ENCODE data around the gene SYCE1. TPM values are rescaled to one million over a fixed set of nuclear protein-coding genes. Genes with fewer than 3 reads are reported as not detected.
A peak's percentile ranks its signal among the peaks of the same experiment; 100 is the strongest.
"Not testable (repeated sequence)": the region's sequence is repeated elsewhere in the genome, so short reads cannot be mapped to it uniquely, and the experiment has no call there.

Gene SYCE1, protein sequence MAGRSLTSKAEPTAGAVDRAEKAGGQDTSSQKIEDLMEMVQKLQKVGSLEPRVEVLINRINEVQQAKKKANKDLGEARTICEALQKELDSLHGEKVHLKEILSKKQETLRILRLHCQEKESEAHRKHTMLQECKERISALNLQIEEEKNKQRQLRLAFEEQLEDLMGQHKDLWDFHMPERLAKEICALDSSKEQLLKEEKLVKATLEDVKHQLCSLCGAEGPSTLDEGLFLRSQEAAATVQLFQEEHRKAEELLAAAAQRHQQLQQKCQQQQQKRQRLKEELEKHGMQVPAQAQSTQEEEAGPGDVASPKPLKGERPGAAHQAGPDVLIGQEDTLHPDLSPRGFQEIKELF
- total RNA-seq (1 to 10 TPM in 1 of 4 donors, under 1 TPM in 2, not detected in 1; 0.09 to 1.6 (median 0.37) TPM), polyA plus RNA-seq (0.34 TPM)
- long read RNA-seq, donor 1, partial matches to known transcripts, result 0 of 1 reads
- long read RNA-seq, donor 1, other reads (novel, unspliced or antisense), result 1 of 1 reads
- long read RNA-seq, donor 2, result 0 reads
- long read RNA-seq, donor 3, partial matches to known transcripts, result 0 of 2 reads
- long read RNA-seq, donor 3, other reads (novel, unspliced or antisense), result 0 of 2 reads
- long read RNA-seq, donor 4, result 0 reads

DNA sequence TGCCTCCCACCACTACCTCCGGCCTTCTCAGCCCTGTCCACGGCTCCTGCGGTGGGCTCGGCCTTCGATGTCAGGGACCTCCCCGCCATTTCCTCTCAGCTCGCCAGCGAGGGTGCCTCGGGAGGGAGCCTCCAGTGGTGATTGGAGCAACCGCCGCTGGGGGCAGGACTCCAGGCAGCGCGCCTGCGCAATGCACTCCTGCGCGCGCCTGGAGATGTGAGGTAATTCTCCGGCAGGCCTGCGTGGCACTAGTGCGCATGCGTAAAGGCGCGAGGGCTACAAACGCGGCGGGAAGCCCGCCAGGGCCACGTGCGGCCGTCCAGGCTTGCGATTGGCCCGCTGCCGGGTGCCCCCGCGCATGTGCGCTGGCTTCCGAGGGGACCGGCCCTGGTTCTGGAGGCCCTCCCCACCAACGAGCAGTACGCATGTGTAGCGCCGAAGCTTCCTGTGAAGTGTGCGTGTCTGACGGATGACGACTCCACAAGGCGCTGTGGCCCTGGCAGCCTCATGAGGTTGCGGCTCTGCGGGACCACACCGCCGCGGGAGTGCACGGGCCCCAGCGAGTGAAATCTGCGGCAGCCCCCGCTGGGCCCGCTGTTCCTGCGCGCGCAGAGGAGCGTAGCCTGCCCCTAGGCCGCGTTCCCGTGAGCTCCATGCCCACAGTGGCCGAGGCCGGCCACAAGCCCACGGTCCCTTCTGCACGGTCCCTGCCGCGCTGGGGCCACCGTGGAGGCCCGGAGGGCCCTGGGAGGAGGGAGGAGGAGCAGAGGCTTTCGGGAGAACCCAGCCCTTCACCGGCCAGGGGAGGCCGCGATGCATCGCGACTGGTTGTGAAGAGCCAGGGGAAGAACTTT lies at the start of gene SYCE1:
SYCE1 (minus strand) TSS at position 143 of the 854 bp plus-strand sequence; CDS start at position 89, 54 bp downstream.
- ATAC-seq, result peak in 1 of 2 donors; percentile 42
- Histone ChIP-seq H3K27me3 (ENCODE audit: control insufficient read depth, insufficient read depth) (no peaks in the 10 kb centered on the region), H3K4me3 (ENCODE audit: low read length) (no peak within 1 kb of the TSS), H3K27ac (ENCODE audit: low read length) (no peak within 1 kb of the TSS), H3K4me1 (ENCODE audit: control insufficient read depth, insufficient read depth, low read length) (no peaks in the 10 kb centered on the region), H3K9me3 (ENCODE audit: control insufficient read depth, low read length) (no peaks in the 10 kb centered on the region)
- intact Hi-C loops (cut with DNase I), result no loop called here
- WGBS, result 58% methylated on average over 77 of the region's 77 CpGs
- peak in 2 of 3 donors; percentile 32 to 64 for DNase-seq

GRCh38 chr10:133614830-133615580 lies 49.6 kb upstream of the SYCE1 start:
- H3K27ac ChIP-seq (ENCODE audit: low read length), result no peak overlapping the region
- no peaks in the 10 kb centered on the region for H3K9me3 ChIP-seq (ENCODE audit: control insufficient read depth, low read length)
- no peak for DNase-seq
- no peaks in the 10 kb centered on the region for H3K4me1 ChIP-seq (ENCODE audit: control insufficient read depth, insufficient read depth, low read length)
- intact Hi-C loops (cut with DNase I), result no loop called here
- peak in 1 of 2 donors; percentile 13 for ATAC-seq
- 65% methylated on average over 10 of the region's 10 CpGs for WGBS
- no peak overlapping the region for H3K4me3 ChIP-seq (ENCODE audit: low read length)
- no peaks in the 10 kb centered on the region for H3K27me3 ChIP-seq (ENCODE audit: control insufficient read depth, insufficient read depth)

- ATAC-seq (no peak), DNase-seq (no peak)
- H3K27me3 ChIP-seq (ENCODE audit: control insufficient read depth, insufficient read depth), result no peaks in the 10 kb centered on the region
- intact Hi-C loops (cut with DNase I), result no loop called here
- H3K9me3 ChIP-seq (ENCODE audit: control insufficient read depth, low read length), result no peaks in the 10 kb centered on the region
- 63% methylated on average over 6 of the region's 6 CpGs for WGBS
- no peaks in the 10 kb centered on the region for H3K4me1 ChIP-seq (ENCODE audit: control insufficient read depth, insufficient read depth, low read length)
- H3K27ac ChIP-seq (ENCODE audit: low read length), result no peak overlapping the region
- H3K4me3 ChIP-seq (ENCODE audit: low read length), result no peak overlapping the region
Observed at GRCh38 chr10:133613699-133614098, 48.3 kb upstream of the SYCE1 start.

GRCh38 chr10:133611079-133611478 lies 45.7 kb upstream of the SYCE1 start:
- DNase-seq (no peak), ATAC-seq (no peak)
- WGBS, result 48% methylated on average over 4 of the region's 4 CpGs
- no peaks in the 10 kb centered on the region for H3K4me1 ChIP-seq (ENCODE audit: control insufficient read depth, insufficient read depth, low read length)
- no peak overlapping the region for H3K27ac ChIP-seq (ENCODE audit: low read length)
- H3K9me3 ChIP-seq (ENCODE audit: control insufficient read depth, low read length), result no peaks in the 10 kb centered on the region
- H3K4me3 ChIP-seq (ENCODE audit: low read length), result no peak overlapping the region
- no peaks in the 10 kb centered on the region for H3K27me3 ChIP-seq (ENCODE audit: control insufficient read depth, insufficient read depth)
- intact Hi-C loops (cut with DNase I), result no loop called here

- intact Hi-C loops (cut with DNase I), result loop anchor here in 1 of 4 donors (5.0 kb wide), 1 partner anchor 282 kb away; no protein-coding TSS in a partner anchor
- 13% methylated on average over 3 of the region's 3 CpGs for WGBS
Observed at GRCh38 chr10:133608855-133609254, 43.5 kb upstream of the SYCE1 start.

DNA sequence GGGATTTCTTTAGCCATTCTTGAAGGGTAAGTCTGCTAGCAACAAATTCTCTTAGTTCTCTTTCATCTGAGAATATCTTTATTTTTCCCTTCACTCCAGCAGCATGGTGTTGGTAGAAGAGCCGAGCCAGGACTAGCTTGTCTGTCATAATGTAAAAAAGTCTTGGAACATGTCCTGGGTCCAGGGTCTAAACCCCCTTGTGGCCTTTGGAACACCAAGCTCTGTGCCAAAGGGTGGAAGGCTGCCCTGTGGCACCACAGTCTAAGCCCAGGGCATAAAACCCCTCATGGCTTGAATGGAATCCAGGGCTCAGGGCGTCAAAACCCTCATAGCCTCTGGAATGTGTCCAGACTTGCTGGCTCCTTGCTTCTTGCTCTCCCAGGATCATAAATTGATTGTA lies 38.1 kb upstream of the SYCE1 start:
- H3K27me3 ChIP-seq (ENCODE audit: control insufficient read depth, insufficient read depth); DNase-seq: not testable (repeated sequence)
- 66% methylated on average over 2 of the region's 2 CpGs for WGBS

More at GRCh38 chr10:133608855-133609254, 43.5 kb upstream of the SYCE1 start:
- Histone ChIP-seq H3K27me3 (ENCODE audit: control insufficient read depth, insufficient read depth) (peaks cover 3% of the 10 kb centered on the region), H3K27ac (ENCODE audit: low read length) (no peak overlapping the region), H3K9me3 (ENCODE audit: control insufficient read depth, low read length) (no peaks in the 10 kb centered on the region), H3K4me1 (ENCODE audit: control insufficient read depth, insufficient read depth, low read length) (no peaks in the 10 kb centered on the region), H3K4me3 (ENCODE audit: low read length) (no peak overlapping the region)
- DNase-seq, result no peak
- ATAC-seq, result no peak

GRCh38 chr10:133600657-133601056 lies 35.3 kb upstream of the SYCE1 start:
- no peak for ATAC-seq

More for the DNA sequence above, 38.1 kb upstream of the SYCE1 start:
- H3K4me3 ChIP-seq (ENCODE audit: low read length); intact Hi-C loops (cut with DNase I); H3K9me3 ChIP-seq (ENCODE audit: control insufficient read depth, low read length); ATAC-seq; H3K27ac ChIP-seq (ENCODE audit: low read length); H3K4me1 ChIP-seq (ENCODE audit: control insufficient read depth, insufficient read depth, low read length): not testable (repeated sequence)

DNA sequence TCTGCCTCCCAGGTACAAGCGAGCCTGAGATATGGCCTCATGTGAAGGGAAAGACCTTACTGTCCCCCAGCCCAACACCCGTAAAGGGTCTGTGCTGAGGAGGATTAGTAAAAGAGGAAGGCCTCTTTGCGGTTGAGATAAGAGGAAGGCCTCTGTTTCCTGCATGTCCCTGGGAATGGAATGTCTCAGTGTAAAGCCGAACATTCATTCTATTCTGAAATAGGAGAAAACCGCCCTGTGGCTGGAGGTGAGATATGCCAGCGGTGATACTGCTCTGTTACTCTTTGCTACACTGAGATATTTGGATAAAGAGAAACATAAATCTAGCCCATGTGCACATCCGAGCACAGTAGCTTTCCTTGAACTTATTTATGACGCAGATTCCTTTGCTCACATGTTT lies 34.5 kb upstream of the SYCE1 start:
- H3K4me3 ChIP-seq (ENCODE audit: low read length); intact Hi-C loops (cut with DNase I); ATAC-seq; DNase-seq; H3K4me1 ChIP-seq (ENCODE audit: control insufficient read depth, insufficient read depth, low read length); H3K27ac ChIP-seq (ENCODE audit: low read length); H3K27me3 ChIP-seq (ENCODE audit: control insufficient read depth, insufficient read depth); H3K9me3 ChIP-seq (ENCODE audit: control insufficient read depth, low read length): not testable (repeated sequence)
- WGBS, result 61% methylated on average over 8 of the region's 8 CpGs

More at GRCh38 chr10:133600657-133601056, 35.3 kb upstream of the SYCE1 start:
- H3K9me3 ChIP-seq (ENCODE audit: control insufficient read depth, low read length), result no peaks in the 10 kb centered on the region
- intact Hi-C loops (cut with DNase I), result no loop called here
- H3K27me3 ChIP-seq (ENCODE audit: control insufficient read depth, insufficient read depth), result peaks cover 6% of the 10 kb centered on the region
- H3K4me3 ChIP-seq (ENCODE audit: low read length), result no peak overlapping the region
- DNase-seq, result no peak
- H3K27ac ChIP-seq (ENCODE audit: low read length), result no peak overlapping the region
- 52% methylated on average over 3 of the region's 3 CpGs for WGBS
- H3K4me1 ChIP-seq (ENCODE audit: control insufficient read depth, insufficient read depth, low read length), result no peaks in the 10 kb centered on the region

- Histone ChIP-seq H3K27me3 (ENCODE audit: control insufficient read depth, insufficient read depth) (no peaks in the 10 kb centered on the region), H3K9me3 (ENCODE audit: control insufficient read depth, low read length) (no peaks in the 10 kb centered on the region), H3K4me3 (ENCODE audit: low read length) (no peak overlapping the region), H3K4me1 (ENCODE audit: control insufficient read depth, insufficient read depth, low read length) (no peaks in the 10 kb centered on the region), H3K27ac (ENCODE audit: low read length) (no peak overlapping the region)
- DNase-seq, result no peak
- 69% methylated on average over 6 of the region's 6 CpGs for WGBS
- ATAC-seq, result no peak
- intact Hi-C loops (cut with DNase I), result no loop called here
Observed at GRCh38 chr10:133592716-133593115, 27.3 kb upstream of the SYCE1 start.

DNA sequence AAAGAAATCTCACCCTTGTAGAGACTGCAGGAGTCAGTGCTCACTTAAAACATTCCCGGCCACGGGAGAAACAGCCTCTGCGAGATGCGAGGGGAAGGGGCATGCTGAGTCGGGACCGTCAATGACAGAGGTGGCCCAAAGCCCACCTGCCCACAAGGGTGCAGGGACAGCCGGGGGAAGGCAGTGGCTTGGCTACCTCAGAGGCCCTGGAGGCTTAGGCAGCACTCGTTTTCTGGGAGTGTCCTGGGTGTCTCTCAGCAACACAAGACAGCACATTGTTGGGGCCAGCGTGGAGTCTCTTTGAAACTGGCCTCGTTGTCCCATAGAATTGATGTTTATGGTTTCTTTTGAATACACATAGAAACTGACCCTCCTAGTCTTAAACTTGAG lies 25.6 kb upstream of the SYCE1 start:
- ATAC-seq (no peak), DNase-seq (no peak)
- H3K27ac ChIP-seq (ENCODE audit: low read length), result no peak overlapping the region
- H3K4me3 ChIP-seq (ENCODE audit: low read length), result no peak overlapping the region
- WGBS, result 76% methylated on average over 10 of the region's 10 CpGs
- no peaks in the 10 kb centered on the region for H3K27me3 ChIP-seq (ENCODE audit: control insufficient read depth, insufficient read depth)
- no peaks in the 10 kb centered on the region for H3K9me3 ChIP-seq (ENCODE audit: control insufficient read depth, low read length)
- intact Hi-C loops (cut with DNase I), result no loop called here
- H3K4me1 ChIP-seq (ENCODE audit: control insufficient read depth, insufficient read depth, low read length), result no peaks in the 10 kb centered on the region
